AG09319 (cell line): ENCODE measurements around the gene KIAA0232.
"Not testable (repeated sequence)": the region's sequence is repeated elsewhere in the genome, so short reads cannot be mapped to it uniquely, and the experiment has no call there.

Experiments used
- DNase-seq: peaks from one replicate; pipeline ENCODE4 v3.0.0-alpha.2; 2010; ENCODE audit warnings: low read depth; ENCODE audit errors: extremely low read depth
- CTCF ChIP-seq: IDR thresholded peaks from 2 replicates; pipeline ENCODE4 v1.5.1; 2011; ENCODE audit warnings: low read depth, mild to moderate bottlenecking, inconsistent platforms, low read length, moderate library complexity

Gene KIAA0232

GRCh38 chr4:6825403-6825802 lies 42.9 kb downstream of the KIAA0232 start:
- no peak for TF ChIP-seq CTCF
- DNase-seq, result no peak

DNA sequence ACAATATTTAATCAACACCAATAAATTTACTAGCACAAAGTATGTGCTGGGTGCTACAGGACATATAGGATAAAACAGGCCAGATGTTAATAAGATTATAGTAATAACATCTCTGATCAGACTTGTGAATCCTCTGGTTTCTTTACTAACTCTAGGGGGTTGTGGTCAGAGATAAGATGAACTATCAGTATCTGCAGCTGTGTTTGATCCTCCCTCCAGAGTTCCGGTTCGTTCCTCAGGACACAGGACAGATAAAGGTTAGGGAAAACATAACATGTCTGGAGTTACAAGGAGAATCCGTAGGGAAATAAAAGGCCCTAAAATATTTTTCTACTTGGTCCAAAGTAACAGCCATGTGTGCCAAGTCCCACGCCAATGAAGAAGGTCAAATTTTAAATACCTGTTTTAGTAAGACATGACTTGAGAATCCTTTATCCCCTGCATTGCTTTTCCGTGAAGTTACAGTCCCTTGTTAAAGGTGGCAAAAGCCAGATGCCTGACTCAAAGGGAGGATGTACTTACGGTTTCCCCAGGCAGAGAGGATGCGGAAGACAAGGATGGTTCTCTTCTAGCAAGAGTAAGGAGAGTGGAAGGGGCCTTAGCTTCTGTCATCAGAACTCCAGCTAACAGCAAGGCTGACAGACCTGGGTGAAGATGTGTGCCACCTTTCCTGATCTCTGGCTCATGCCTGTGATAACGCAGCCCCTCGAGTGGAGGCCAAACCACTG lies 44.4 kb downstream of the KIAA0232 start:
- DNase-seq, result no peak
- TF ChIP-seq CTCF, result no peak

GRCh38 chr4:6829086-6829485 lies 46.6 kb downstream of the KIAA0232 start:
- TF ChIP-seq CTCF, result no peak
- no peak for DNase-seq

DNA sequence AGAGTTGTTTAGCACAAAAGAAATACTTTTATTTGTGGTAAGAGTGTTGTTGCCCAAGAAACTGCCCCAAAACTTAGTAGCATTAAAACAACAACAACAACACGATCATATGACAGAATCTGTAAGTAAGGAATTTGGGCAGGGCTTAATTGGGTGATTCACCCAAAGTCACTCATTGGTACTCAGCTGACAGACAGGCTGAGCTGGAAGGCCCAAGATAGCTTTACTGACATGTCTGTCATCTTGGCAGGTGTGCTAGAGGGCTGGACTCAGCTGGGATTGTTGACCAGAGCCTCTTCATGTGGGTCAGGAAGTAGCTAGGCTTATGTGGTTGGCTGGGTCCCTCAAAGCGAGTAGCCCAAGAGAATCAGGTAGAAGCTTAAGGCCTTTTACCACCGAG lies 52.3 kb downstream of the KIAA0232 start:
- no peak for TF ChIP-seq CTCF
- no peak for DNase-seq

DNA sequence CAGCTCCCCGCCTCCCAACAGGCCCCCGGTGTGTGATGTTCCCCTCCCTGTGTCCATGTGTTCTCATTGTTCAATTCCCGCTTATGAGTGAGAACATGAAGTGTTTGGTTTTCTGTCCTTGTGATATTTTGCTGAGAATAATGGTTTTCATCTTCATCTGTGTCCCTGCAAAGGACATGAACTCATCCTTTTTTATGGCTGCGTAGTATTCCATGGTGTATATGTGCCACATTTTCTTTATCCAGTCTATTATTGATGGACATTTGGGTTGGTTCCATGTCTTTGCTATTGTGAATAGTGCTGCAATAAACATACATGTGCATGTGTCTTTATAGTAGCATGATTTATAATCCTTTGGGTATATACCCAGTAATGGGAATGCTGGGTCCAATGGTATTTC lies 53.1 kb downstream of the KIAA0232 start:
- not testable (repeated sequence) for DNase-seq

- DNase-seq, result not testable (repeated sequence)
These were observed 54.6 kb downstream of the KIAA0232 start for GRCh38 chr4:6837106-6837505.

DNA sequence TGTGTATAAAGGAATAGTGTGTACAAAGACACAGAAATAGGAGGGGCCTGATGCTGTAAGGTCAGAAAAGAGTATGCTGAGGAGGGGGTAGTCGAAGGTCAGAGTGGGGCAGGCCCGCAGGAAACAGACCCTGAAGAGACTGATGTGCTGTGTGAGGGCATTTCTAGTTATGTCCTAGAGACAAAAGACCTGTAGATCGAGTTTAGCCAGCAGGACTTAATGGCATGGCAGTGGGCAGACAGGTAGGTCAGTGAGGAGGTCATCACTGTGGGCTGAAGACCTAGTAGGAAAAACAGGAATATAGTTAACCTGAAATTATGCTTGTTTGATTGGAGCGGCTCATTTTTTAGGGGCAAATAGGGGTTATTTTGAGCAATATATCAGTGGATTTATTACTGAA lies 57.1 kb downstream of the KIAA0232 start:
- no peak for DNase-seq
- no peak for TF ChIP-seq CTCF

GRCh38 chr4:6840062-6840976 lies 57.8 kb downstream of the KIAA0232 start:
- DNase-seq, result peak; percentile 15
- no peak for TF ChIP-seq CTCF
